HepG2 (cell line): ENCODE measurements around the gene ACSM3. TPM values are rescaled to one million over a fixed set of nuclear protein-coding genes. Genes with fewer than 3 reads are reported as not detected.

ENCODE experiments used
- ATAC-seq: fragments of 200-7000 bp; cut with Tn5 transposase; 3 replicates; pipeline ENCODE4 v1.9.1; 2020; ENCODE audit warnings: mild to moderate bottlenecking, moderate library complexity
- BruUV-seq: library from RNA; stranded (reverse); fragments of 400-500 nt; replicated peaks from 2 replicates; lab custom pipeline; 2021; lab: Mats Ljungman, UMichigan
- CTCF ChIA-PET: fragments of 300-600 bp; formaldehyde crosslinking; extraction: SDS; loops from one replicate; lab custom pipeline; 2021; ENCODE audit warnings: low total read pairs, inconsistent platforms, low intra/inter-chr PET ratio; lab: Yijun Ruan, JAX
- POLR2A ChIA-PET: fragments of 350-600 bp; sonication (Branson Sonifier 250); formaldehyde crosslinking; loops from one replicate; lab custom pipeline; 2020; ENCODE audit warnings: antibody characterized with exemption, inconsistent platforms; lab: Yijun Ruan, JAX
- DNase-seq: peaks from one replicate; pipeline ENCODE4 v3.0.0-alpha.2; 2015; ENCODE audit warnings: low spot score
- FAIRE-seq: peaks from 3 replicates; lab custom pipeline; 2011; peaks lifted over from hg19 to GRCh38; lab: Jason Lieb, UNC
- H2AFZ ChIP-seq: one replicate; pipeline ENCODE4 v1.6.1; 2011; ENCODE audit warnings: low read length, inconsistent platforms
- H3K27ac ChIP-seq: fragments of 300-600 bp; 3 replicates; pipeline ENCODE4 v1.8.0; 2011; ENCODE audit warnings: mixed run types, mild to moderate bottlenecking, mixed read lengths, low read length, inconsistent platforms; ENCODE audit not compliant: insufficient read depth; ENCODE audit errors: extremely low read length
- H3K27me3 ChIP-seq, 2 experiments: fragments of 200-600 bp in 1 of 2; 2 replicates in 1 of 2; 3 replicates in 1 of 2; pipeline versions ENCODE4 v1.6.0 to v1.8.0; 2011; ENCODE audit warnings: low read length in 2 of 2, mild to moderate bottlenecking in 2 of 2, moderate library complexity in 2 of 2, inconsistent platforms in 1 of 2; ENCODE audit not compliant: insufficient read depth in 2 of 2, control insufficient read depth in 1 of 2
- H3K36me3 ChIP-seq, 2 experiments: fragments of 200-600 bp in 1 of 2; replicated peaks in 1 of 2; 2 replicates in 1 of 2; 3 replicates in 1 of 2; pipeline versions ENCODE4 v1.5.1 to v1.8.0; 2011; ENCODE audit warnings: low read length in 2 of 2, inconsistent platforms in 1 of 2; ENCODE audit not compliant: insufficient read depth in 2 of 2, control insufficient read depth in 1 of 2
- H3K4me1 ChIP-seq: 2 replicates; pipeline ENCODE4 v1.5.1; 2012; ENCODE audit warnings: low read length, inconsistent platforms; ENCODE audit not compliant: insufficient read depth
- H3K4me2 ChIP-seq: 2 replicates; pipeline ENCODE4 v1.6.0; 2011; ENCODE audit warnings: low read depth, low read length, inconsistent platforms
- H3K4me3 ChIP-seq, 3 experiments: fragments of 200-600 bp in 1 of 3; sonication (generic), shearing (Covaris generic) in 1 of 3; replicated peaks in 1 of 3; 2 replicates each; pipeline ENCODE4 v1.5.1; 2011 to 2016; ENCODE audit warnings: low read length in 3 of 3, inconsistent platforms in 2 of 3, low read depth in 2 of 3, mild to moderate bottlenecking in 2 of 3, control low read depth in 1 of 3, mixed read lengths in 1 of 3; ENCODE audit not compliant: insufficient read depth in 1 of 3
- H3K79me2 ChIP-seq: one replicate; pipeline ENCODE4 v1.6.1; 2011; ENCODE audit warnings: low read length, inconsistent platforms; ENCODE audit not compliant: insufficient read depth
- H3K9ac ChIP-seq: 2 replicates; pipeline ENCODE4 v1.6.0; 2011; ENCODE audit warnings: mild to moderate bottlenecking, low read depth, low read length, inconsistent platforms; ENCODE audit not compliant: insufficient read depth
- H3K9me3 ChIP-seq: 2 replicates; pipeline ENCODE4 v1.5.1; 2012; ENCODE audit warnings: mild to moderate bottlenecking, low read length
- H4K20me1 ChIP-seq: 2 replicates; pipeline ENCODE4 v1.6.0; 2011; ENCODE audit warnings: inconsistent platforms, mild to moderate bottlenecking, low read length, moderate library complexity; ENCODE audit not compliant: insufficient read depth
- AGO2 ChIP-seq: fragments of 200-400 bp; formaldehyde crosslinking; optimal IDR thresholded peaks from 2 replicates; pipeline ENCODE3; 2017; ENCODE audit warnings: mild to moderate bottlenecking, low read depth, low read length, moderate library complexity
- ETV5 ChIP-seq: IDR thresholded peaks from 2 replicates; pipeline ENCODE4 v1.6.1; 2018; ENCODE audit warnings: missing biosample characterization, missing genetic modification reagents, inconsistent platforms, borderline replicate concordance
- HNRNPH1 ChIP-seq: fragments of 200-400 bp; formaldehyde crosslinking; optimal IDR thresholded peaks from 2 replicates; pipeline ENCODE3; 2017; ENCODE audit warnings: mild to moderate bottlenecking, low read depth, low read length
- KLF6 ChIP-seq: IDR thresholded peaks from 2 replicates; pipeline ENCODE4 v1.8.0; 2016; ENCODE audit warnings: missing biosample characterization, missing genetic modification reagents
- KLF9 ChIP-seq: IDR thresholded peaks from 2 replicates; pipeline ENCODE4 v1.6.1; 2016; ENCODE audit warnings: low read depth
- KMT2A ChIP-seq: sonication (generic); formaldehyde crosslinking; IDR thresholded peaks from 2 replicates; pipeline ENCODE4 v1.4.0; 2020; ENCODE audit warnings: missing genetic modification reagents
- MAFF ChIP-seq: IDR thresholded peaks from 2 replicates; pipeline ENCODE4 v1.6.1; 2011; ENCODE audit warnings: low read depth, low read length, improper control_type of control experiment
- NR2F6 ChIP-seq, 2 experiments: IDR thresholded peaks; 2 replicates each; pipeline ENCODE4 v1.6.1; 2016; ENCODE audit warnings: antibody characterized with exemption in 1 of 2, mild to moderate bottlenecking in 1 of 2
- REPIN1 ChIP-seq: sonication (generic); formaldehyde crosslinking; IDR thresholded peaks from 2 replicates; pipeline ENCODE4 v1.8.0; 2022; ENCODE audit warnings: missing genetic modification reagents, low read depth, mild to moderate bottlenecking, borderline replicate concordance
- SMC3 ChIP-seq: IDR thresholded peaks from 2 replicates; pipeline ENCODE4 v1.6.1; 2011; ENCODE audit warnings: low read length, improper control_type of control experiment
- ZFP36 ChIP-seq: fragments of 150-350 bp; IDR thresholded peaks from 2 replicates; pipeline ENCODE4 v1.6.1; 2018; ENCODE audit warnings: borderline replicate concordance, low read length, low read depth; ENCODE audit not compliant: partially characterized antibody
- ZMYM2 ChIP-seq: sonication (generic); formaldehyde crosslinking; IDR thresholded peaks from 2 replicates; pipeline ENCODE4 v1.8.0; 2022; ENCODE audit warnings: mild to moderate bottlenecking, missing genetic modification reagents
- ZNF224 ChIP-seq: sonication (generic); formaldehyde crosslinking; IDR thresholded peaks from 2 replicates; pipeline ENCODE4 v1.5.0; 2020; ENCODE audit warnings: mild to moderate bottlenecking, missing genetic modification reagents
- ZNF256 ChIP-seq: sonication (generic); formaldehyde crosslinking; conservative IDR thresholded peaks from 2 replicates; pipeline ENCODE4 v1.4.0; 2020; ENCODE audit warnings: missing genetic modification reagents
- ZNF263 ChIP-seq: sonication (generic); formaldehyde crosslinking; IDR thresholded peaks from 2 replicates; pipeline ENCODE4 v1.4.0; 2020; ENCODE audit warnings: missing genetic modification reagents
- ZNF547 ChIP-seq: sonication (generic); formaldehyde crosslinking; IDR thresholded peaks from 2 replicates; pipeline ENCODE4 v1.5.1; 2020; ENCODE audit warnings: mild to moderate bottlenecking, missing genetic modification reagents
- ZNF7 ChIP-seq: IDR thresholded peaks from 2 replicates; pipeline ENCODE4 v1.6.1; 2016; ENCODE audit warnings: missing biosample characterization, missing genetic modification reagents
- WGBS: methylation state at CpG from one replicate; pipeline ENCODE4 v1.1.6; 2017; ENCODE audit warnings: low lambda C conversion rate; 5-methylcytosine and 5-hydroxymethylcytosine counted together
- in situ Hi-C: cut with HindIII; loops from 2 replicates; pipeline ENCODE4 v1.10.0; 2017; ENCODE audit warnings: low pct_unique_long_range_greater_than_20kb; ENCODE audit not compliant: extremely low pct_ligation_motif_present
- intact Hi-C: fragments of 100-400 bp; cut with micrococcal nuclease; formaldehyde crosslinking; loops from one replicate; pipeline ENCODE4 v1.10.0; 2022; ENCODE audit not compliant: unreplicated experiment
- polyA plus RNA-seq, 8 experiments: library from polyadenylated mRNA; depleted of rRNA in 3 of 8; stranded (reverse) in 7 of 8; unstranded in 1 of 8; fragments of >200 nt; fragmentation: Illumina TruSeq in 4 of 8; extraction: Trizol in 4 of 8; gene quantifications; 2 replicates each; pipeline versions ENCODE4 v1.2.1 to v1.2.3, GENCODE V29; 2011 to 2016; ENCODE audit warnings: low read depth in 4 of 8, missing spikeins in 1 of 8, mixed read lengths in 1 of 8; ENCODE audit not compliant: insufficient read depth in 1 of 8
- total RNA-seq, 5 experiments: library from RNA; depleted of rRNA; stranded (reverse); fragments of >200 nt; fragmentation: Illumina TruSeq; extraction: Trizol; gene quantifications; 2 replicates each; pipeline ENCODE4 v1.2.3, GENCODE V29; 2016; ENCODE audit warnings: low read depth in 1 of 5
- TF ChIP-seq, protein P1 (sequence below): sonication (generic); formaldehyde crosslinking; IDR thresholded peaks from 2 replicates; pipeline ENCODE4 v1.4.0; 2020; ENCODE audit warnings: missing genetic modification reagents
- TF ChIP-seq, protein P2 (sequence below): conservative IDR thresholded peaks from 2 replicates; pipeline ENCODE4 v1.6.1; 2018; ENCODE audit warnings: missing genetic modification reagents
- TF ChIP-seq, protein P3 (sequence below): sonication (generic); formaldehyde crosslinking; IDR thresholded peaks from 2 replicates; pipeline ENCODE4 v1.8.0; 2022; ENCODE audit warnings: missing genetic modification reagents, mild to moderate bottlenecking, inconsistent platforms, borderline replicate concordance

Gene ACSM3
- total and polyA plus RNA-seq, 2 of the 13 experiments (the other 11 are each of a cell fraction or from before 2014, with no cell fraction given): 74.0 to 108 TPM

DNA sequence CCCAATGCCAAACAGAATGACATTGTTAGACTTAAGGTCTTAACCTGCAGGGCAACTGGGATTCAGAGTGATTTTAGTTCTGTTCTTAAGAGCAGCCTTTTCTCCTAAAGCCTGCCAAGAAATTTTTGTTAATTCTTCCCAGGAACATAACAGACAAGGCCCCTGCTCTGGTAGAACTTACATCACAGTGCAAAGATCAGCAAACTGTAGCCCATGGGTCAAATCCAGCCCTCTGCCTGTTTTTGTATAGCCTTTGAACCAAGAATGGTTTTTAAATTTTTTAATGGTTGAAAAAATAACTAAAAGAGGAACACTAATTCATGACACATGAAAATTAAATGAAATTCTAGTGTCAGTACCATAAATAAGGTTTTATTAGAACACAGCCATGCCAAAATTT, 3.8 kb downstream of the ACSM3 start (continued):
- 0 out of 2 replicates have a peak, but pooled peaks have one; percentile 17 for TF ChIP-seq NR2F6 (IDR thresholded peaks at IDR 0.05)
- no peak for TF ChIP-seq NR2F6 (CRISPR knock-in tag; IDR thresholded peaks at IDR 0.05)
- TF ChIP-seq ZMYM2: 0 out of 2 replicates have a peak, but pooled peaks have one; percentile 20
- no peak for TF ChIP-seq SMC3
- TF ChIP-seq, protein P1, sequence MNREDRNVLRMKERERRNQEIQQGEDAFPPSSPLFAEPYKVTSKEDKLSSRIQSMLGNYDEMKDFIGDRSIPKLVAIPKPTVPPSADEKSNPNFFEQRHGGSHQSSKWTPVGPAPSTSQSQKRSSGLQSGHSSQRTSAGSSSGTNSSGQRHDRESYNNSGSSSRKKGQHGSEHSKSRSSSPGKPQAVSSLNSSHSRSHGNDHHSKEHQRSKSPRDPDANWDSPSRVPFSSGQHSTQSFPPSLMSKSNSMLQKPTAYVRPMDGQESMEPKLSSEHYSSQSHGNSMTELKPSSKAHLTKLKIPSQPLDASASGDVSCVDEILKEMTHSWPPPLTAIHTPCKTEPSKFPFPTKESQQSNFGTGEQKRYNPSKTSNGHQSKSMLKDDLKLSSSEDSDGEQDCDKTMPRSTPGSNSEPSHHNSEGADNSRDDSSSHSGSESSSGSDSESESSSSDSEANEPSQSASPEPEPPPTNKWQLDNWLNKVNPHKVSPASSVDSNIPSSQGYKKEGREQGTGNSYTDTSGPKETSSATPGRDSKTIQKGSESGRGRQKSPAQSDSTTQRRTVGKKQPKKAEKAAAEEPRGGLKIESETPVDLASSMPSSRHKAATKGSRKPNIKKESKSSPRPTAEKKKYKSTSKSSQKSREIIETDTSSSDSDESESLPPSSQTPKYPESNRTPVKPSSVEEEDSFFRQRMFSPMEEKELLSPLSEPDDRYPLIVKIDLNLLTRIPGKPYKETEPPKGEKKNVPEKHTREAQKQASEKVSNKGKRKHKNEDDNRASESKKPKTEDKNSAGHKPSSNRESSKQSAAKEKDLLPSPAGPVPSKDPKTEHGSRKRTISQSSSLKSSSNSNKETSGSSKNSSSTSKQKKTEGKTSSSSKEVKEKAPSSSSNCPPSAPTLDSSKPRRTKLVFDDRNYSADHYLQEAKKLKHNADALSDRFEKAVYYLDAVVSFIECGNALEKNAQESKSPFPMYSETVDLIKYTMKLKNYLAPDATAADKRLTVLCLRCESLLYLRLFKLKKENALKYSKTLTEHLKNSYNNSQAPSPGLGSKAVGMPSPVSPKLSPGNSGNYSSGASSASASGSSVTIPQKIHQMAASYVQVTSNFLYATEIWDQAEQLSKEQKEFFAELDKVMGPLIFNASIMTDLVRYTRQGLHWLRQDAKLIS (CRISPR knock-in tag): no peak
- no peak for TF ChIP-seq ZNF547 (CRISPR knock-in tag)

DNA sequence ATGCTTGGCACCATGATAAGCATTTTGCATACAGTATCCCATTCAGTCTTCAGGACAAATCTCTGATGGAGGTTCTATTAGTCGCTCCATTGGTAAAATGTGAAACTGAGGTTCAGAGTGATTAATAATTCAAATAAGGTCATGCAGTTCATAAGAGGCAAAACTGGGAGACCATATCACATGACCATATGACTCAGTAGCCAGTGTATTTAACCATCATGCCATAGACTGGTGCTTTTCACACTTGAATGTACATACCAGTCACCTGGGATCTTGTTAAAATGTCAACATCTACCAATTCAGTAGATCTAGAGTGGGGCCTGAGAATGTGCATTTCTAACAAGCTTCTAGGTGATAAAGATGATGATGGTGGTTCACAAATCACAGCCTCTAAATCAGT, 4.3 kb downstream of the ACSM3 start:
- BruUV-seq: no TSS peak
- Histone ChIP-seq H2AFZ (no peak overlapping the region), H3K79me2 (no peaks in the 10 kb centered on the region), H3K9ac (no peak overlapping the region), H3K4me1 (peaks cover 35% of the 10 kb centered on the region), H3K9me3 (peaks cover 1% of the 10 kb centered on the region), H3K27ac (no peak overlapping the region), H3K4me3 (no peak overlapping the region), H3K36me3 (0 out of 5 replicates have a peak, but pooled peaks cover 0 to 1% of the 10 kb centered on the region in 2 experiments), H3K27me3 (no peaks in the 10 kb centered on the region), H4K20me1 (no peaks in the 10 kb centered on the region), H3K4me2 (no peak overlapping the region)
- DNase-seq (no peak), FAIRE-seq (no peak), ATAC-seq (no peak)
- POLR2A ChIA-PET: no interaction called here
- intact Hi-C loops (no loop called here), in situ Hi-C loops (no loop called here)
- WGBS: 100% methylated on average over 1 of the region's 1 CpG
- CTCF ChIA-PET: no interaction called here
- TF ChIP-seq, protein P2, sequence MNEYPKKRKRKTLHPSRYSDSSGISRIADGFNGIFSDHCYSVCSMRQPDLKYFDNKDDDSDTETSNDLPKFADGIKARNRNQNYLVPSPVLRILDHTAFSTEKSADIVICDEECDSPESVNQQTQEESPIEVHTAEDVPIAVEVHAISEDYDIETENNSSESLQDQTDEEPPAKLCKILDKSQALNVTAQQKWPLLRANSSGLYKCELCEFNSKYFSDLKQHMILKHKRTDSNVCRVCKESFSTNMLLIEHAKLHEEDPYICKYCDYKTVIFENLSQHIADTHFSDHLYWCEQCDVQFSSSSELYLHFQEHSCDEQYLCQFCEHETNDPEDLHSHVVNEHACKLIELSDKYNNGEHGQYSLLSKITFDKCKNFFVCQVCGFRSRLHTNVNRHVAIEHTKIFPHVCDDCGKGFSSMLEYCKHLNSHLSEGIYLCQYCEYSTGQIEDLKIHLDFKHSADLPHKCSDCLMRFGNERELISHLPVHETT (CRISPR knock-in tag): no peak
- no peak for TF ChIP-seq KLF9 (CRISPR knock-in tag)
- no peak for TF ChIP-seq KMT2A (CRISPR knock-in tag)
- no peak for TF ChIP-seq ZNF7 (CRISPR knock-in tag)
- no peak for TF ChIP-seq ETV5
- TF ChIP-seq KLF6: no peak
- no peak for TF ChIP-seq HNRNPH1
- no peak for TF ChIP-seq ZNF263
- TF ChIP-seq REPIN1: no peak
- no peak for TF ChIP-seq AGO2
- TF ChIP-seq, protein P3, sequence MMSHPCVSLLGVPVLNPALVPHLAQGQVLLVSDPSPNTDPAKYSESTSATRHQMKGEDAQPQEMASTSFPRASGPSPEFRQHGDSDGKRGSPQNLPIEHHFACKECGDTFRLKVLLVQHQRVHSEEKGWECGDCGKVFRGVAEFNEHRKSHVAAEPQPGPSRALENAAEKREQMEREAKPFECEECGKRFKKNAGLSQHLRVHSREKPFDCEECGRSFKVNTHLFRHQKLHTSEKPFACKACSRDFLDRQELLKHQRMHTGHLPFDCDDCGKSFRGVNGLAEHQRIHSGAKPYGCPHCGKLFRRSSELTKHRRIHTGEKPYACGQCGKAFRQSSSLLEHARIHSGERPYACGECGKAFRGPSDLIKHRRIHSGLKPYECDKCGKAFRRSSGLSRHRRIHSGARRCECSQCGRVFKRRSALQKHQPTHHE (CRISPR knock-in tag): no peak
- no peak for TF ChIP-seq MAFF
- no peak for TF ChIP-seq ZNF224 (CRISPR knock-in tag)
- no peak for TF ChIP-seq ZNF256 (CRISPR knock-in tag)
- TF ChIP-seq ZFP36: no peak
